ENCODE measurements around the gene LYL1. TPM values are rescaled to one million over a fixed set of nuclear protein-coding genes. Genes with fewer than 3 reads are reported as not detected.

The LYL1 gene
- total and polyA plus RNA-seq, 2 donors (not counting 1 experiment from before 2014, with no cell fraction given) = 112 to 125 TPM

GRCh38 chr19:13062317-13062716 lies 40.3 kb downstream of the LYL1 start:
- Histone ChIP-seq H4K20me1 (ENCODE audit: control insufficient read depth, insufficient read depth, low read length, poor library complexity, severe bottlenecking) (no peaks in the 10 kb centered on the region), H3K27me3 (replicated peaks in 1 of 4; ENCODE audit: control extremely low read depth in 1 of 4, control insufficient read depth in 3 of 4, insufficient read depth in 4 of 4, low read length in 3 of 4) (peaks cover 0 to 22% (median 12%) of the 10 kb centered on the region in 4 experiments), H3K4me2 (replicated peaks; ENCODE audit: low read depth, low read length, poor library complexity, severe bottlenecking) (no peak overlapping the region), H2AFZ (ENCODE audit: insufficient read depth, low read depth, low read length, poor library complexity, severe bottlenecking) (no peak overlapping the region), H3K9me3 (ENCODE audit: control extremely low read depth in 1 of 3, control insufficient read depth in 2 of 3, insufficient read depth in 1 of 3, low read length in 2 of 3) (no peaks in the 10 kb centered on the region), H3K9ac (ENCODE audit: low read length) (no peak overlapping the region), H3K4me3 (ENCODE audit: control extremely low read depth in 1 of 5, extremely low read depth in 1 of 5, insufficient read depth in 1 of 5, low read depth in 2 of 5, low read length in 4 of 5) (no peak overlapping the region), H3K4me1 (ENCODE audit: control insufficient read depth in 2 of 2, insufficient read depth in 2 of 2, low read length in 2 of 2) (peaks cover 7 to 17% of the 10 kb centered on the region in 2 donors), H3K79me2 (ENCODE audit: control insufficient read depth, insufficient read depth, low read length) (no peaks in the 10 kb centered on the region), H3K36me3 (replicated peaks in 1 of 2; ENCODE audit: control extremely low read depth in 1 of 2, control insufficient read depth in 1 of 2, extremely low read depth in 1 of 2, insufficient read depth in 2 of 2, low read length in 1 of 2) (no peaks in the 10 kb centered on the region), H3K27ac (ENCODE audit: low read length in 2 of 2) (no peak overlapping the region)
- ChIA-PET POLR2A (no interaction called here), CTCF (interaction anchor here (0.8 to 10.4 kb wide), 17 partner anchors 11 to 368 kb away, joined by 3 to 161 read pairs (median 6); partner anchors contain the start of genes FARSA and NACC1)
- DNase-seq (no peak), ATAC-seq (ENCODE audit: low read depth) (no peak)
- Mint-ChIP-seq H3K4me1 (peaks cover 6% of the 10 kb centered on the region), H3K27me3 (peaks cover 21% of the 10 kb centered on the region), H3K27ac (no peak overlapping the region), H3K4me3 (no peak overlapping the region), H3K9me3 (ENCODE audit: insufficient read depth) (no peaks in the 10 kb centered on the region)
- TF ChIP-seq CTCF (IDR thresholded peaks at IDR 0.05) (no peak), EZH2 (IDR thresholded peaks at IDR 0.05; ENCODE audit: borderline replicate concordance, insufficient read depth, low read depth, low read length, poor library complexity, severe bottlenecking) (no peak)
- intact Hi-C loops (cut with micrococcal nuclease) = no loop called here
